Measurements from ENCODE around the gene SPTLC2.

DNA sequence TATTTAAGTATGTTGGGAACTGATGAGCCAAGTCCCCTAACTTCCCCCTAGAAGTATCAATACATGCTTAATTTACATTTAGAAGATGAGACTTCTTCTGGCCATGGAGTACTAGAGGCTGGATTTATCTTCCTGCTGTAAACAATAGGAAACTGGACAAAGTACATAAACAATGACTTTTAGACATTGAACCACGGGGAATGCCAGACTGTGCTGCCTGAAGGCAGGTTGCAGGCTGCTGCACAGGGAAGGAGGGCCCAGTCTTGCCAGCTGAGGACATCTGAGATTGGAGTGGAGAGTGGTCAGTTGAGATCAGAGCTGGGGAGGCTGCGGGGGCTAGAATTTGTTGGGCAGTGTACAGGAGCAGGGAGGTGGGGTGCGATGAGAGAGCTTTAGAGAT lies 93.3 kb downstream of the SPTLC2 start:
- TF ChIP-seq CTCF (conservative IDR thresholded peaks at IDR 0.05; ENCODE audit: low read length), result no peak
- no peak for TF ChIP-seq EZH2phosphoT487 (IDR thresholded peaks at IDR 0.05; ENCODE audit: borderline replicate concordance)
